ENCODE measurements around the gene TMEM139. TPM values are rescaled to one million over a fixed set of nuclear protein-coding genes. Genes with fewer than 3 reads are reported as not detected.
A peak's percentile ranks its signal among the peaks of the same experiment; 100 is the strongest.

TMEM139 gene
- total and polyA plus RNA-seq, 2 donors from 2014 or later = 36.7 to 108 TPM

DNA sequence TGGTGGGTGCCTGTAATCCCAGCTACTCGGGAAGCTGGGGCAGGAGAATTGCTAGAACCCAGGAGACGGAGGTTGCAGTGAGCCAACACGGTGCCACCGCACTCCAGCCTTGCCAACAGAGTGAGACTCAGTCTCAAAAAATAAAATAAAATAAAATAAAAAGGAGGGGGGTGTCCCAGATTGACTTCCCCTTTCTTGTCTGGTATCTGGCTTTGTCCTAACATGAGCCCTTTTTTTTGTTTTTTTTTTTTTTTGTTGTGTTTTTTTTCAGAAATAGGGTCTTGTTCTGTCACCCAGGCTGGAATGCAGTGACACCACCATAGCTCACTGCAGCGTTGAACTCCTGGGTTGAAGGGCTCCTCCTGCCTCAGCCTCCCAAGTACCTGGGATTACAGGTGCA is 8.1 kb downstream of the TMEM139 start:
- Histone ChIP-seq H3K4me3 (ENCODE audit: low read length in 3 of 3) (no peak overlapping the region), H3K27ac (ENCODE audit: low read depth in 2 of 2, low read length in 2 of 2) (no peak overlapping the region), H3K27me3 (ENCODE audit: control insufficient read depth, insufficient read depth, low read length) (no peaks in the 10 kb centered on the region), H3K4me1 (ENCODE audit: control insufficient read depth in 2 of 3, insufficient read depth in 2 of 3, low read depth in 1 of 3, low read length in 3 of 3) (peaks cover 0 to 6% (median 3%) of the 10 kb centered on the region in 3 donors), H3K9ac (ENCODE audit: low read length in 3 of 3) (no peak overlapping the region), H3K36me3 (ENCODE audit: control insufficient read depth in 2 of 3, insufficient read depth in 3 of 3, low read length in 3 of 3) (peaks cover 12 to 31% (median 16%) of the 10 kb centered on the region in 3 donors), H3K9me3 (ENCODE audit: control insufficient read depth in 2 of 3, insufficient read depth in 1 of 3, low read length in 3 of 3) (no peaks in the 10 kb centered on the region)
- DNase-seq (no peak), FAIRE-seq (no peak)
- intact Hi-C loops (cut with DNase I) = no loop called here
- TF ChIP-seq, protein P1, sequence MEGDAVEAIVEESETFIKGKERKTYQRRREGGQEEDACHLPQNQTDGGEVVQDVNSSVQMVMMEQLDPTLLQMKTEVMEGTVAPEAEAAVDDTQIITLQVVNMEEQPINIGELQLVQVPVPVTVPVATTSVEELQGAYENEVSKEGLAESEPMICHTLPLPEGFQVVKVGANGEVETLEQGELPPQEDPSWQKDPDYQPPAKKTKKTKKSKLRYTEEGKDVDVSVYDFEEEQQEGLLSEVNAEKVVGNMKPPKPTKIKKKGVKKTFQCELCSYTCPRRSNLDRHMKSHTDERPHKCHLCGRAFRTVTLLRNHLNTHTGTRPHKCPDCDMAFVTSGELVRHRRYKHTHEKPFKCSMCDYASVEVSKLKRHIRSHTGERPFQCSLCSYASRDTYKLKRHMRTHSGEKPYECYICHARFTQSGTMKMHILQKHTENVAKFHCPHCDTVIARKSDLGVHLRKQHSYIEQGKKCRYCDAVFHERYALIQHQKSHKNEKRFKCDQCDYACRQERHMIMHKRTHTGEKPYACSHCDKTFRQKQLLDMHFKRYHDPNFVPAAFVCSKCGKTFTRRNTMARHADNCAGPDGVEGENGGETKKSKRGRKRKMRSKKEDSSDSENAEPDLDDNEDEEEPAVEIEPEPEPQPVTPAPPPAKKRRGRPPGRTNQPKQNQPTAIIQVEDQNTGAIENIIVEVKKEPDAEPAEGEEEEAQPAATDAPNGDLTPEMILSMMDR (IDR thresholded peaks at IDR 0.05; ENCODE audit: borderline replicate concordance, extremely low read depth, insufficient read depth) = no peak

DNA sequence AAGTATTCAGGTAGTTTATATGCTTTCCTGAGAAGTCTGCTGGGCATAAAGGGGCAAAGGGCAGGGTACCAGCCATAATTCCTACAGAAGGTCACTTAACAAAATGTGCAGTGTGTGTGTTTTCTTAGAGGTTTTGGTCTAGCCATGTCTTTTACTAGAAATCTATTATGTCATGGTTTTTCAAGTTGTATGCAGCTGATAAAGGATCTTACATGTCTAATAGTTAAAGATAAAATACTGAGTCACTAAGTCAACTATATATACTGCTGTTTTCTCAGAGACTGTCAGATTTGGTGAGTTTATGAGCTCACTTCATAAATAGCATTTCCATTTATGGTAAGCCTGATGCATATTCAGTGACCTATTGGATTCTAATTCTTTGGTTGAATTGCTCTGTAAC is 11.1 kb downstream of the TMEM139 start:
- no peak overlapping the region for H3K9ac ChIP-seq (ENCODE audit: low read length in 3 of 3)
- intact Hi-C loops (cut with DNase I) = no loop called here
- no peaks in the 10 kb centered on the region for H3K9me3 ChIP-seq (ENCODE audit: control insufficient read depth in 2 of 3, insufficient read depth in 1 of 3, low read length in 3 of 3)
- H3K4me3 ChIP-seq (ENCODE audit: low read length in 3 of 3) = no peak overlapping the region
- no peaks in the 10 kb centered on the region for H3K4me1 ChIP-seq (ENCODE audit: control insufficient read depth in 2 of 3, insufficient read depth in 2 of 3, low read depth in 1 of 3, low read length in 3 of 3)
- TF ChIP-seq, protein P1 (IDR thresholded peaks at IDR 0.05; ENCODE audit: borderline replicate concordance, extremely low read depth, insufficient read depth) = no peak
- H3K27me3 ChIP-seq (ENCODE audit: control insufficient read depth, insufficient read depth, low read length) = no peaks in the 10 kb centered on the region
- FAIRE-seq (no peak), DNase-seq (no peak)
- peaks cover 19 to 51% (median 31%) of the 10 kb centered on the region in 3 donors for H3K36me3 ChIP-seq (ENCODE audit: control insufficient read depth in 2 of 3, insufficient read depth in 3 of 3, low read length in 3 of 3)
- no peak overlapping the region for H3K27ac ChIP-seq (ENCODE audit: low read depth in 2 of 2, low read length in 2 of 2)

DNA sequence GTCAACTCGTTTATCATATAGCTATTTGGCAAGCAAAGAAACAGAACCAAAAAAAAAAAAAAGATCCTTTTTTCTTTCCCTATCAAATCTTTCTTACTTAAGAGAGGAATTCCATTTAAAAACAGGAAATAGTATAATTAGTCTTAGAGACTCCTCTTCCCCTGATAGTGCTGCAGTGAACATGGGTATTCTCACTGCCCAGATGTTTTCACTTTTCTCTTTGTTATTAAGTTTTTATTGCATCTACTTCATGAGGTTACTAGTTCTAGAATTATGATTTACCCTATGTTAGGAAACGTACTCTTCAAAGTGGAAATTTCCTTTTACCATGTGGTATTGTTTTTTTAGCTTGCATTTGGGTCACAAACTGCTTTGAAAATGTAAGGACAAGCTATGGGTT is 11.9 kb downstream of the TMEM139 start:
- no peaks in the 10 kb centered on the region for H3K27me3 ChIP-seq (ENCODE audit: control insufficient read depth, insufficient read depth, low read length)
- no peaks in the 10 kb centered on the region for H3K9me3 ChIP-seq (ENCODE audit: control insufficient read depth in 2 of 3, insufficient read depth in 1 of 3, low read length in 3 of 3)
- H3K36me3 ChIP-seq (ENCODE audit: control insufficient read depth in 2 of 3, insufficient read depth in 3 of 3, low read length in 3 of 3) = peaks cover 24 to 59% (median 31%) of the 10 kb centered on the region in 3 donors
- no peak overlapping the region for H3K4me3 ChIP-seq (ENCODE audit: low read length in 3 of 3)
- DNase-seq = peak in 1 of 5 donors; percentile 53
- H3K4me1 ChIP-seq (ENCODE audit: control insufficient read depth in 2 of 3, insufficient read depth in 2 of 3, low read depth in 1 of 3, low read length in 3 of 3) = no peaks in the 10 kb centered on the region
- TF ChIP-seq, protein P1 (IDR thresholded peaks at IDR 0.05; ENCODE audit: borderline replicate concordance, extremely low read depth, insufficient read depth) = no peak
- intact Hi-C loops (cut with DNase I) = no loop called here
- no peak overlapping the region for H3K27ac ChIP-seq (ENCODE audit: low read depth in 2 of 2, low read length in 2 of 2)
- FAIRE-seq = no peak
- no peak overlapping the region for H3K9ac ChIP-seq (ENCODE audit: low read length in 3 of 3)

DNA sequence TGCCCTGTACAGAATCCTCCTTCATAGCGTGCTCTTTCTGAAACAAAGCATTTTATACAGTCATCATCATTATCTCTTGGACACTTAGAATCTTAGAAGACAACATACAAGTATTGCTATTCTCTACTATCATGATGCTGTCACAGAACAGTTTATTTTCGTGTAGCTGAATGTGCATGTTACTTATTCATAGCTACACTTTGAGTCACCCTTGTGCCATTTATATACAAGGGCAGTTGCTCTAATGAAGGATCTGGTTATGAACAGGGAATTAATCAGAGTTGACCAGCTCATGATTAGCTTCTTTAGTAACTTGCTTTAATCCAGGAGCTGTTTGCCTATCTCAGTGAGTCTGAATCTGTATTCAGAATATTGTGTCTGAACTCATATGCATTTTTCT is 14.6 kb downstream of the TMEM139 start:
- no peaks in the 10 kb centered on the region for H3K9me3 ChIP-seq (ENCODE audit: control insufficient read depth in 2 of 3, insufficient read depth in 1 of 3, low read length in 3 of 3)
- no peak overlapping the region for H3K9ac ChIP-seq (ENCODE audit: low read length in 3 of 3)
- H3K4me1 ChIP-seq (ENCODE audit: control insufficient read depth in 2 of 3, insufficient read depth in 2 of 3, low read depth in 1 of 3, low read length in 3 of 3) = no peaks in the 10 kb centered on the region
- TF ChIP-seq, protein P1 (IDR thresholded peaks at IDR 0.05; ENCODE audit: borderline replicate concordance, extremely low read depth, insufficient read depth) = no peak
- intact Hi-C loops (cut with DNase I) = no loop called here
- H3K27ac ChIP-seq (ENCODE audit: low read depth in 2 of 2, low read length in 2 of 2) = no peak overlapping the region
- no peak overlapping the region for H3K4me3 ChIP-seq (ENCODE audit: low read length in 3 of 3)
- H3K36me3 ChIP-seq (ENCODE audit: control insufficient read depth in 2 of 3, insufficient read depth in 3 of 3, low read length in 3 of 3) = peaks cover 29 to 57% (median 36%) of the 10 kb centered on the region in 3 donors
- DNase-seq (no peak), FAIRE-seq (no peak)
- H3K27me3 ChIP-seq (ENCODE audit: control insufficient read depth, insufficient read depth, low read length) = no peaks in the 10 kb centered on the region

Measured in kidney (tissue), 14 donors.